RPMI7951 (cell line): ENCODE results near the gene GNG7. TPM values are rescaled to one million over a fixed set of nuclear protein-coding genes. Genes with fewer than 3 reads are reported as not detected.
"Not testable (repeated sequence)": the region's sequence is repeated elsewhere in the genome, so short reads cannot be mapped to it uniquely, and the experiment has no call there.

Experiments used
- DNase-seq: peaks from one replicate; pipeline ENCODE4 v3.0.0-alpha.2; 2012; ENCODE audit warnings: low read depth
- total RNA-seq: library from RNA; depleted of rRNA; stranded (reverse); fragments of >200 nt; shearing (Covaris generic); gene quantifications from 2 replicates; pipeline ENCODE4 v1.2.3, GENCODE V29; 2014

The GNG7 gene
- total RNA-seq, 1 experiment from 2014 or later, result 0.96 TPM

DNA sequence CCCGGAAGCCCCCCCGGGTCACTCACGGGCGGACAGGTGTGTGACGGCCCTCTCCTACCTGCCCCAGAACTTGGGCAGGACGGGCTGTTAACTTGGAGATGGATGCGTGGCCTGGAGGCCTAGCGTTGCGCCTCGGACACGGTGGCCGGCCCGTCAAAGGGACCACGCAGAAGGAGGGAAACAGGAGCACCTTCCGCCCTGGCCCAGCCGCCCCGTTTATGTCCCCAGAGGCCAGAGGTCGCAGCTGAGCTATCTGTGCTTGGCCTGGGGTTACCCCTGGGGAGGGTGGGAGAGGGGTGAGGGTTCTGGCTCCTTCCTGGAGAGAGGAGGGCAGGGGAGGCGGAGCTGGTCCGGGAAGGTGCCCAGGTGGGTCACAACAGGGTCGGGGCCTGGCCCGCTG lies 190.9 kb downstream of the GNG7 start:
- DNase-seq, result no peak

GRCh38 chr19:2509096-2509495 lies 193.4 kb downstream of the GNG7 start:
- no peak for DNase-seq

GRCh38 chr19:2507109-2507508 lies 195.4 kb downstream of the GNG7 start:
- DNase-seq, result peak; percentile 49

- not testable (repeated sequence) for DNase-seq
Observed at GRCh38 chr19:2506656-2507055, 195.8 kb downstream of the GNG7 start.

- DNase-seq, result peak; percentile 77
Observed at GRCh38 chr19:2503521-2504109, 198.9 kb downstream of the GNG7 start.

- no peak for DNase-seq
Observed at GRCh38 chr19:2500841-2501261, 201.6 kb downstream of the GNG7 start.

DNA sequence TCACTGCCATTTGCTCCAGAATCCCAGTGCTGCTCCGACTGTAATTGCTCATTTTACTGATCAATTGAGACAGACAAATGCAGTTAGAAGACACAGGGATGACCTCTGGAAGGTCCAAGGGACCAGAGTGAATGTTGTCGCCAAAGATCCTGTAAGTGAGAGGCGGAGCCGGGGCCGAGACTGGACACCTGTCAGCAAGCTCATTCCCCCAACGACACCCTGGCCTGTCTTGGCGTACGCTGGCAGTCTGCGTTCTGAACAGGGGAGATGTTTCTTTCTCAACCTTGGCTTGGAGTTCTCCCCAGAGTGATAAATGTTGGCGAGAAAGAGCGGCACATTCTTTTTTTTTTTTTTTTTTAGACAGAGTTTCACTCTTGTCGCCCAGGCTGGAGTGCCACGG lies 202.3 kb downstream of the GNG7 start:
- no peak for DNase-seq

GRCh38 chr19:2497186-2497585 lies 205.3 kb downstream of the GNG7 start:
- no peak for DNase-seq

DNA sequence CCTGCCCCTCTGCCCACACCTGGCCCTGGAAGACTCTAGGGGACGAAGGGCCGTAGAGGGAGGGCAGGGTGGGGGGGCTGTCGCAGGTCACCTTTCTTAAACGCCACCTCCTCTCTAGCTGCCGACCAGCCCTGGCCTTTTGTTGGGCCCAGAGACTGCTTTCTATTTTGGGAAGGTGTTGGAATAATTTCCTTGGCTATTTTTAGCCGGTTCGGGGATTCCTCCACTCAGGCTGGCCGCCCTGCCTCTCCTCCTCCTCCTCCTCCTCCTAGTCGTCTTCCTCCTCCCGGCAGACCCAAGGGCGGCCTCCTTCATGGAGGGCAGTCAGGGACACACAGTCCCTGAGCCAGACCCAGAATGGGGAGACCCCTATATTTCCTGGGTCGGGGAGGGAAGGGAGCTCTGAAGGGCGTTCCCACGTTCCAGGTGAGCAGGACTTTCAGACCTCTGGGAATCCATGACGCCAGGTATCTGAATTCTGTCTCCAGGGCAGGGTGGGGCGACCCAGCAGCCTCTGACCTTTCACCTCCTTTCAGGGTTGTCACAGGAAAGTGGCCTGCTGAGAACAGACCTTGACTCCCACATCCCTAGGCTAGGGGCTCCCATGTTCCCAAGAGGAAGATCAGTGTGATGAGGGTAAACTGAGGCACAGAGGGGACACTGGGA lies 206.7 kb downstream of the GNG7 start:
- DNase-seq, result peak; percentile 57

- DNase-seq, result peak; percentile 82
Observed at GRCh38 chr19:2495130-2495641, 207.3 kb downstream of the GNG7 start.

- DNase-seq, result peak; percentile 75
Observed at GRCh38 chr19:2494447-2495129, 207.9 kb downstream of the GNG7 start.

GRCh38 chr19:2494084-2494446 lies 208.4 kb downstream of the GNG7 start:
- DNase-seq, result peak; percentile 64

DNA sequence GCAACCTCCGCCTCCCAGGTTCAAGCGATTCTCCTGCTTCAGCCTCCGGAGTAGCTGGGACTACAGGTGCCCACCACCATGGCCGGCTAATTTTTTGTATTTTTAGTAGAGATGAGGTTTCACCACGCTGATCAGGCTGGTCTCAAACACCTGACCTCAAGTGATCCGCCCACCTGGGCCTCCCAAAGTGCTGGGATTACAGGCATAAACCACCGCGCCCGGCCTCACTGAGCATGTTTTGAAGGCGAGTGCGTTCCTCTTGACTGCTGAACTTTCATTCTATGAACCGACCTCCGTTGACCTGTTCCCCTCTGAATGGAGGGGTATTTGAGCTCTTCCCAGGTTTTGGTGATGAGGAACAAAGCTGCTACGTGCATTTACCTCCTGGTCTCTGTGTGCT lies 209.0 kb downstream of the GNG7 start:
- not testable (repeated sequence) for DNase-seq

DNA sequence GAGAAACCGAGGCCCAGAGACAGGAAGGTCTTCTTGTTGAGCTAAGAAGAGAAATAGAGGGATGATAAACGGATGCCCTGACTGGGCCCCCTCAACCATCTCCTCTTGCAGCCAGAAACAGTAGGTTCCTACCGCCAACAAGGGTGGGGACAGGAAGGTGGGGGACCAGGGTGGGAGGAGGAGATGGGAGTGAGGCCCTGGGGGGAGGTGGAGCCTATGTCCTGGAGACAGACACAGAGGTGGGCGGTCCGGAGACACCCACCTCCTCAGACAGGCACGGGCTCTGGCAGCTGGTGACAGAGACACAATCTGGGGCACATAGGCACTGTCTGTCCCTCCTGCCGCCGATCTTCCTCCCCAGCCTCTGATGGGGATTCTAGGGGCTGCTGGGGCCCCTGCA lies 209.6 kb downstream of the GNG7 start:
- no peak for DNase-seq

GRCh38 chr19:2491130-2491801 lies 211.2 kb downstream of the GNG7 start:
- peak; percentile 73 for DNase-seq

DNA sequence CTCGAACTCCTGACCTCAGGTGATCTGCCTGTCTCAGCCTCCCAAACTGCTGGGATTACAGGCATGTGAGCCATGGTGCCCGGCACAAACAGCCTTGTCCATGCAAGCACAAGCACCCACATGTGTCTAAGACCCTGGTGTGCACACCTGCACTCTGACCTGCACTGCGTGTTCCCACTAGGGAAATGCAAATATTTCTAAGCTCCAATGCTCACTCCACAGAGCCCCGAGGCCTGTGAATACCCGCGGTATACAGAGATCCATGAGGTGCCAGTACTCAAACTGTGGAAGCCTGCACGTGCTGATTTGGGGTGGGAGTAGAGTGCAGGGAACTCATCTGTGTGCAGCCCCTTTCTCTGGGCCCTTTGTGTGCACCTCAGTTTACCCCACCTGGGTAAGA lies 211.8 kb downstream of the GNG7 start:
- DNase-seq, result no peak

DNA sequence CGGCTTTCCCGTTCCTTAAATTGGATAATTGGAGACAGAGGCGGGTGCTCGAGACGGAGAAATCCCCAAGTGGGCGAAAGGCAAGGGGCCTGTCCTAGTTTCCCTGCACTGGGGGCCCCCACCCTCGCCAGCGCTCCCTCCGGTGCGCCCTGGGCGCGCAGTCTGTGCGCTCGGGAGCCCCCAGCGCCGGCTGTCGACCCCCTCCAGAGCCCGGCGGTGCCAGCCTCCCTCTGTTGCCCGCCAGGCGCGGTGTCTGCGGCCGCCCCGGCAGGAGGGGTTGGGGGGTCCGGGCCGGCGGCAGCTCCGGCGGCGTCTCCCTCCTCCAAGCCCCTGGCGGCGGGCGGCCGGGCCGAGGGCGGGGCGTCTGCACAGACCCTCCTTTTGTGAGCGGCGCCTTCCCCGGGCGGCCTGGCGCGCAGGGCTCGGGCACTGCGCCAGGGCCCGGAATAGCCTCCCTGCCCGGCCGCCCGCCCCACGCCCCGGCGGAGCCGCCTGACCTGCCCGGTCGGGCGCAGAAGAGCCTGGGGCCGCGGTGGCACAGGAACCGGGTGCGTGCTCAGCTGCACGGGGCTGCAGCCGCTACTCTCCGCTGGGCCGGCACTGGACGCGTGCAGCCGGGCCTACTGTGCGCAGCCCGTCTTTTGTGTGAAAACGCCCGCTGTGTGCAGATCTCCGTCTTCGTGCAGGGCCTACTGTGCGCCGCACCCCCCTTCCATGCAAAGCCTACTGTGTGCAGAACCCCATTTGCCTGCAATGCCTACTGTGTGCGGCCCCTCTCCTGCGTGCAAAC lies 213.4 kb downstream of the GNG7 start:
- peak; percentile 67 for DNase-seq

- no peak for DNase-seq
Observed at GRCh38 chr19:2488405-2488941, 214.0 kb downstream of the GNG7 start.

GRCh38 chr19:2487842-2488241 lies 214.7 kb downstream of the GNG7 start:
- no peak for DNase-seq

- DNase-seq, result no peak
Observed at GRCh38 chr19:2487090-2487489, 215.4 kb downstream of the GNG7 start.

- DNase-seq, result no peak
Observed at GRCh38 chr19:2485428-2485827, 217.1 kb downstream of the GNG7 start.
